Middle frontal gyrus (tissue), 1 donor: ENCODE measurements around the gene TOR4A.
A peak's percentile ranks its signal among the peaks of the same experiment; 100 is the strongest.
"Not testable (repeated sequence)": the region's sequence is repeated elsewhere in the genome, so short reads cannot be mapped to it uniquely, and the experiment has no call there.

Source experiments
- DNase-seq: peaks from one replicate; pipeline ENCODE4 v3.0.0-alpha.2; 2015; ENCODE audit warnings: low spot score; ENCODE audit errors: extremely low spot score

TOR4A gene

DNA sequence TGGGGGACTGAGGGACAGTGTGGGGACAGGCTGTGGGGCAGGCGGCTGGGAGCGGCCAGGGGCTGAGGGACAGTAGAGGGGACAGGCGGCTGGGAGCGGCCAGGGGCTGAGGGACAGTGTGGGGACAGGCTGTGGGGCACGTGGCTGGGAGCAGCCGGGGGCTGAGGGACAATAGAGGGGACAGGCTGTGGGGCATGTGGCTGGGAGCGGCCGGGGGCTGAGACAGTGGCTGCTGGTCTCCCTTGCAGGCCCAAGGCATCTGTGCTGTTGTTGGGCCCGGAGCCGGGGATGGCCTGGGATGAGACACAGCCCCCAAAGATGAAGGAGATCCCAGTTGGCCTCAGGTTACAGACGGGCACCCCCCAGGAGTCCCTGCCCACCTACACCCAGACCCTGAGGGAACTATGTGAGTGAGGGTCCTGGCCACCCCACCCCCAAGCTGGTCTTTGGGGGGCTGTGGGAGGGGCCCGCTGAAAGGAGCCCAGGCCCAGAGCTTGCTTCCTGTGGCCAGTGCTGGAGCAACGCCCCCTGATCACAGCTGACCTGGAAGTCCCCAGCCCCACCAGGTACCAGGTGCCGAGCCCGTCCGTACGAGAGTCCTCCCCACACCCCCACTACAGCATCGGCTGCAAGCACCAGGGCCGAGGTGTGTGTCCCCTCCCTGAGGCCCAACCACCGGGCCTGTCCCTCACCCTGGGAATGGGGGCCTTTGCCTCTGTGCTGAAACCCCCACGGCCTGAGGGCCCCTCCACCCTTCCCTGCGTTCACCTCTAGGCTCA lies 25.8 kb upstream of the TOR4A start:
- no peak for DNase-seq

DNA sequence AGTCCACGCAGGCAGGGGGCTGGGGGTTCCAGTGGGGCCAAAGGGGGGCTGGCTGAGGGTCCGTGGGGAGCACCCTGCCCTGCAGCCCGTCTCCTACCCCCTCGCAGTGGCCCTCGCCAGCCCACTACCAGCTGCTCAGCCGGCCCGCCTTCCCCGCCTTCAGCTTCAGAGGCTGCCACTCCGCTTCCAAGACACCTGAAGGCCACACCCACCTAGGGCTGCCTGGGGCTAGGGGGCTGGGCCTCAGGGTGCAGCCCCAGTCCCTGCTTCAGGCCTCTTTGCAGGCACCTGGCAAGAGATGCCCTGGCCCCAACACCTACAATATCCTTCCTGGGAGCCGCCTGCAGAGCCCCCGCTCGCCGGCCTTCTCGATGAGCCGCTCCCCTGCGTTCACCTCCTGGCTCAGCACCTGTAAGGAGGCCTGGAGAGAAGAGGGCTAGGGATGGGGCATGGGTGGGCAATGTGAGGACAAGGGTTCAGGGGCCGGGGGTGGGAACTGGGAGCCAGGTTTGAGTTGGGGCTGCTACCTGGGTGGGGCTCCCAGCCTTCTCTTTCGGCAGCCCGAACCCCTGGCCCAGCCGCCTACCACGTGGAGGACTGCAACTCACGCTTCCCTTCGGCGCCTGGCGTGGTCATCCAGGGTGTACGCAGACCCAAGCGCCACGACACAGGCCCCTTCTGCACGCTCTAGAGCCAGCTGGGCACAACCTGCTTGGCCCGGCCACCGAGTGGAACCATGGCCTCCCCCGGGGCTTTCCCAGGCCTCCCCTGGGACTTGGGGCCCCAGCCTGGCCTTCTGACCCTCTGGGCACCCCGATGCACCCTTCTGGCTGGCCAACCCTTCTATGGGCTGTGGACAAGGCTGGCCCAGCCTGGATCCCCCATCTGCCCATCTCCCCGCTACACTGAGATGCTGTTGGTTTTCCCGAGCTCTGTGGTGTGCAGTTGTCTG lies 24.7 kb upstream of the TOR4A start:
- DNase-seq: no peak

DNA sequence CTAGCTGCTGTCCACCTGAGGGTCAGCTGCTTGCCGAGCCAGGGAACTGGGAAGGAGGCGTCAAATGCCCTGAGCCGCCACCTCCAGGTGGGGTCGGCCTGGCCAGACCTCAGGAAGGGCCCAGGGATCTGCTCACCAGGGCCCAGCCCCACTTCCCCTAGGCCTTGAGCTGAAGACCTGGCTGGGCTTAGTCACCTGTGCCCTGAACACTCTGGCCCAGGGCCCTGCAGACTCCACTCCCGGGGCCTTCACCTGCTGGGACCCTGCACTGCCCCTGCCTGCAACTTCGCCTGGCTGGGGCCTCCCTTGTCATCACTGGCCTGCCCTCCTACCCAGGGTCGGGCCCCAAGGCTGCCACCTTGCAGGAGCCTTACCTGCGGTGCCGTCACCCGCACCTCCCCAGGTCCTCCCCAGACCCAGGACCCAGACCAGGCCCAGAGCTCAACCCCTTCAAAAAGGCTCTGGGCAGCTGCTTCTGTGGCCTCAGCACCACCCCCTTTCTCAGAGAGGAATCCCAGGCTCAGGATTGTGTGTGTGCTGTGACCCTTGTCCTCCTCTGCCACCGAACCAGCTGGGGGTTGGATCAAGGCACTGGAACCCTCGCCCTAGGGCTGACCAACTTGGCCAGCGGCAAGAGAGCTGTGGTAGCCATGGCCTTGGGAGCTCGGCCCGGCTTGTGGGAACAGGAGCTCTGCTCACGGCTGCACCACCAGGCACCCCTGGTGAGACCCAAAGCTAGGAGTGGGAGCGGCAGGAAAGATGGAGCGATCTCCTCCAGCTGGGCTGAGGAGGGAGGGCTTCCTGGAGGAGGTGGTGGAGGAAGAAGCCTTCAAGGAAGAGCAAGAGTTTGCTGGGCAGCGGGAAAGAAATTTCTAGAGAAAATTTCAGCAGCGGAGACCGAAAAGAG lies 23.6 kb upstream of the TOR4A start:
- DNase-seq: no peak

DNA sequence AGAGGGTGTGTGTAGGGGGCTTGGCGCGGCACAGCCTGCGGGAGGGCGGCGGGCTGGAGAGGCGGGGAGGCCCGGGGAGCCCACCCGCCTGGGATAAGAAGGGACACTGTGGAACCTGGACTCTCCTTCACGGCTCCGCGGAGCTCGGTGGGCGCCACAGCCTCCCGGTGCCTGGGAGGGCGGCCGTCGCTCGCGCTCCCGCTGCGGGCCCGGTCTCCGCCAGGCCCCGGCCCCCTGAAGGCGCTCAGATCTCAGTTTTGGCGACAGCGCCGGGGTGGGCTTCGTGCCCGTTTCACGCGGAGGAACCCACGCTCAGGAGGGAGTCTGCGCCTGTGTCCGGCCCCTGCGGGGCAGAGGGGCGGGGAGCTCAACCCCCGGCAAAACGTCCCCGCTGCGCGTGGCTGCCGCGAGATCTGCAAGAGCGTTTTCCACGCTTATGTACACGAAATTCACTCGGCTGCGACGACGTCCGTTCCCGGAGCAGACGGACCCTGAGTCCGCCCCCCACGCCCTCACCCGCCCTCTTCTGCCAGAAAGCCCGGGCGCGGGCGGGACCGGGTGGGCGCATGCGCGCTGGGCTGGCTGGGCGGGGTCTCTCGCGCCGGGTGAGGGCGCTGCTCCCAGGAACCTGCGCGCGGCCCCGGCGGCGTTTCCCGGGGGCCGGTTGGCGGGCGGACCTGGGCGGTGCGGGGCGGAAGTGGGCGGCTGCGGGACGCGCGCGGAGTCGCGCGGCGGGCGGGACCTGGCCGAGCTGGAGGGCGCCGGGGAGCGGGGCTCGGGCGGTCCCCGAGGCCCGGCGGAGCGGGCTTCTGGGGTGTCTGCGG lies 22.7 kb upstream of the TOR4A start, which contains the start of gene NELFB:
NELFB (plus strand) TSS at position 704 of the 824 bp plus-strand sequence.
- peak; percentile 79 for DNase-seq

DNA sequence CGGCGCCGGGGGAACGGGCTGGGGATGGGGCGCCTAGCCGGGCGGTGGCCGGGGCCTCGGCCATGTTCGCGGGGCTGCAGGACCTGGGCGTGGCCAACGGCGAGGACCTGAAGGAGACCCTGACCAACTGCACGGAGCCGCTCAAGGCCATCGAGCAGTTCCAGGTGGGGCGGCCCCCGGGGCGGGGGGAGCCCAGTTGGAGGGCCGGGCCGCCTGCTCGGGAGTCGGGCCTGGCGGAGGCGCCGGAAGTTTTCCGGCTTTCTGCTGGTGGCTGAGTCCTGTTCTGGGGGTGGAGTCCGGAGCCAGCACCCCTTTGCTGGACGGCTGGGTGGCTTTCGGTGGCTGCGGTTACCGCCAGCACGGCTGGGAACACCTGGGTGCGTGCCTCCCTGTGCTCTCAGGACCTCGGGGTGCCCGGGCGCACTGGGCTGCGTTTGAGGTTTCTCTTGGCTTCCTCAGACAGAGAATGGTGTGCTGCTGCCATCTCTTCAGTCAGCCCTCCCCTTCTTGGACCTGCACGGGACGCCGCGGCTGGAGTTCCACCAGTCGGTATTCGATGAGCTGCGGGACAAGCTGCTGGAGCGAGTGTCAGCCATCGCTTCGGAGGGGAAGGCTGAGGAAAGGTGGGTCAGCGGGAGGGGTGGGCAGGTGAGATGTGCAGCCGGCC lies 21.9 kb upstream of the TOR4A start:
- no peak for DNase-seq

DNA sequence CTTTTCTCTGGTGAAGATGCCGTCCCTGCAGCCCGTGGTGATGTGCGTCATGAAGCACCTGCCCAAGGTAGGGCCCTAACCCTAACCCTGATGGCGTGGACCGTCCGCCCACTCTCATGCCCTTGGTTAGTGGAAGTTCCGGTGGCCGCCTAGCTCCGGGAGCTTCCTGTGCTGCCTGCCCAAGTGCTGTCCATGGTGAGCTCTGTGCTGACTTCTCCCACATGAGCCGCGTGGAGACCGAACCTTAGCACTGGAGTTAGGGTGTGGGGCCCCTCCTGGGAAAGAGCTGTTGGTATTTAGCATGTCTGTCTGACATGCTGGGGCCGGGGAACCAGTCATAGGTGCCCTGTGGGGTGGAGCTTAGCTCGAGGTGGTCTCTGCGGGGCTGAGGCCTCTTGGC lies 21.2 kb upstream of the TOR4A start:
- DNase-seq: no peak

DNA sequence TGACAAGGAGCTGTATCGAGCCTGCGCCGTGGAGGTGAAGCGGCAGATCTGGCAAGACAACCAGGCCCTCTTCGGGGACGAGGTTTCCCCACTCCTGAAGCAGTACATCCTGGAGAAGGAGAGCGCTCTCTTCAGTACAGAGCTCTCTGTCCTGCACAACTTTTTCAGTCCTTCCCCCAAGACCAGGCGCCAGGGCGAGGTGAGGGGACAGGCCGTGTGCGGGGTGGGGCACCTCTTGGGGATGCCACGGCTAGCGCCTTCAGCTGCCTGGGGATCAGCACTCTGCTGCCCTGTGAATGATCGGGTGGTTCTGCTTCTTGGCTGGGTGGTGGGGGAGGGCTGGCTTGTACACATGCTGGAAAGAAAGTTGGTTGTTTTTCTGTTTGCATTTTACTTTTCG lies 20.7 kb upstream of the TOR4A start:
- DNase-seq: no peak

DNA sequence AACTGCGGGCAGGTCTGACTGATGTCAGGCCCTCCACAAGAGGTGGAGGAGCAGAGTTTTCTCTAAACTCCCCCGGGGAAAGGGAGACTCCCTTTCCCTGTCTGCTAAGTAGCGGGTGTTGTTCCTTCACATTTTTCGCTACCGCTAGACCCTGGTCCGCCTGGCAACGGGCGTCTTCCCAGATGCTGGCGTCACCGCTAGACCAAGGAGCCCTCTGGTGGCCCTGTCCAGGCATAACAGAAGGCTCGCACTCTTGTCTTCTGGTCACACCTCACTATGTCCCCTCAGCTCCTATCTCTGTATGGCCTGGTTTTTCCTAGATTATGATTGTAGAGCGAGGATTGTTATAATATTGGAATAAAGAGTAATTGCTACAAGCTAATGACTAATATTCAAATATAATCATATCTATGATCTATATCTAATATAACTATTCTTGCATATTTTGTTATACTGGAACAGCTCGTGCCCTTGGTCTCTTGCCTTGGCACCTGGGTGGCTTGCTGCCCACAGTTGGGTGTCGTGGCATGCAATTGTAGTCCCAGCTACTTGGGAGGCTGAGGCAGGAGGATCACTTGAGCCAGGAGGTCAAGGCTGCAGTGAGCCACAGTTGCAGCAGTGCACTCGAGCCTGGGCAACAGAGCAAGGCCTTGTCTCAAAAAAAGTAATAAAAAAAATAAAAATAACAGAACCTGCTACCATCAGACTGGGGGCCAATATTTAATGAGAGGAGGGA lies 15.2 kb upstream of the TOR4A start:
- DNase-seq: not testable (repeated sequence)

DNA sequence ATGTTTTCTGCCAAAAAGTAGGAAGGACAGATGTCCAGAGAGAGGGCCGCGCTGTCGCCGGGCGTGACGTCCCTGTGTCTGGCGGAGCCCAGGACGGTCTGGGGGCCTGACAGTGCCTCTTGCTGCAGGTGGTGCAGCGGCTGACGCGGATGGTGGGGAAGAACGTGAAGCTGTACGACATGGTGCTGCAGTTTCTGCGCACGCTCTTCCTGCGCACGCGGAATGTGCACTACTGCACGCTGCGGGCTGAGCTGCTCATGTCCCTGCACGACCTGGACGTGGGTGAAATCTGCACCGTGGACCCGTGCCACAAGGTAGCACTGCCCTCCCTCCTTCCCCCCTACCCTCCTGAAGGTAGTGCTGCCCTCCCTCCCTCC lies 14.6 kb upstream of the TOR4A start:
- no peak for DNase-seq

DNA sequence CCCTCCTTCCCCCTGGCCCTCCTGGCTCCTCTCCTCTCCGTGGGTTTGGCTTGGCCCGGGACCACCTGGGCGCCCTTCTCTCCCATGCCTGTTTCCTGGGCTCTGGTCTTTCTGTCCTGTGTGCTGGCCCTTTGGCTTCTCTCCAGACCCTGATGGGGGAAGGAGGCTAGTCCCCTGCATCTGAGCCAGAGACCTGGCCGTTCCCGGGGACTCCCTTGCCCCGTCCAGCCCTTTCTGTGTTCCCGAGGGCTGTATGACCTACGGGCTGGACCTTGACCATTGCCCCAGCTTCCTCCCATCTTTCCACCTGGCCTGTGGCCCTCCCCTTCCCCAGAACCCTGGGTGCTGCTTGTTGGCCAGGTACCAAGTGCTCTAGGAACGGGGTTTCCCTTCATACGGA lies 14.0 kb upstream of the TOR4A start:
- no peak for DNase-seq

DNA sequence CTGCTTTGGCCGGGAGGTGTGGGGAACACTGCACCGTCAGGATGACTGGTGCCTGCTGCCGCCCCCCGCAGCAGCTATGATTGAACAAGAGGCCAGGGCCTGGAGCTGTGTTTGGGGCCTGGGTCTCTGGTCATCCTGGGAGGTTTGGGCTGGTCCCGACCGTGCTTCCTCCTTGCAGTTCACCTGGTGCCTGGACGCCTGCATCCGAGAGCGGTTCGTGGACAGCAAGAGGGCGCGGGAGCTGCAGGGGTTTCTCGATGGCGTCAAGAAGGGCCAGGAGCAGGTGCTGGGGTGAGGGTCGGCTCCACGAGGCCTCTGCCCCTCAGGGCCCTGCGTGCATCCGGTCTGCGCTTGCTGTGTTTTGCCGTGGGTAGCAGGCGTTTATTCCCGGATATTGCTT lies 13.5 kb upstream of the TOR4A start:
- DNase-seq: no peak

DNA sequence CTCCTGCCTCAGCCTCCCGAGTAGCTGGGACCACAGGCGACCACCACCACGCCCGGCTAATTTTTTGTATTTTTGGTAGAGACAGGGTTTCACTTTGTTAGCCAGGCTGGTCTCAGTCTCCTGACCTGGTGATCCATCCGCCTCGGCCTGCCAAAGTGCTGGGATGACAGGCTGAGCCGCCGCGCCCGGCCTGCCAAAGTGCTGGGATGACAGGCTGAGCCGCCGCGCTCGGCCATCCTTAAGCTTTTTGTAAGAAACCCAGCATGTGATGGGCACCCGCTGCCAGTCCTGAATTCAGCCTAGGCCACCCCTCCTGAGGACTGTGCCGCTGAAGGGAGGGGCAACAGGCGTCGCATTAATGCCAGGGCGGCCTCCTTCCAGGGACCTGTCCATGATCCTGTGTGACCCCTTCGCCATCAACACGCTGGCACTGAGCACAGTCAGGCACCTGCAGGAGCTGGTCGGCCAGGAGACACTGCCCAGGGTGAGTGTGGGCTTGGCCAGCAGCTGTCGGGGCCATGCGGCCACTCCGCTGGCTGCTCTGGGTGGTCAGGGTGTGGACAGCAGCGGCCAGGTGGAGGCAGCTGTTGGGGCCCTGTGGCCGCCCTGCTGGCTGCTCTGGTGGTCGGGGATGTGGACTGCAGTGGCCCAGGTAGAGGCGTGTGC lies 11.9 kb upstream of the TOR4A start:
- DNase-seq: no peak

DNA sequence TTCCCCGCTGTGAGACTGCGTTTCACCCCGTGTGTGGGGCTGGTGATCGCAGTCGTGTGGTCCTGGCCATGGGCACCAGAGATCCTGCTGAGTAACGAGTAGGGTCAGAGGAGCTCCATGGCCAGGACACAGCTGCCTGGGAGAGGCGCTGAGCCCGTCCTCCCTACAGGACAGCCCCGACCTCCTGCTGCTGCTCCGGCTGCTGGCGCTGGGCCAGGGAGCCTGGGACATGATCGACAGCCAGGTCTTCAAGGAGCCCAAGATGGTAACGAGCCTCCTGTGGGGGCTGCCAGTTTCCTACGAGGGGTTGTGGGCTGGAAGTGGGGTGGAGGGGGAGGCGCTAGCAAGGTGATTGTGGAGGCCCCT lies 11.4 kb upstream of the TOR4A start:
- no peak for DNase-seq

DNA sequence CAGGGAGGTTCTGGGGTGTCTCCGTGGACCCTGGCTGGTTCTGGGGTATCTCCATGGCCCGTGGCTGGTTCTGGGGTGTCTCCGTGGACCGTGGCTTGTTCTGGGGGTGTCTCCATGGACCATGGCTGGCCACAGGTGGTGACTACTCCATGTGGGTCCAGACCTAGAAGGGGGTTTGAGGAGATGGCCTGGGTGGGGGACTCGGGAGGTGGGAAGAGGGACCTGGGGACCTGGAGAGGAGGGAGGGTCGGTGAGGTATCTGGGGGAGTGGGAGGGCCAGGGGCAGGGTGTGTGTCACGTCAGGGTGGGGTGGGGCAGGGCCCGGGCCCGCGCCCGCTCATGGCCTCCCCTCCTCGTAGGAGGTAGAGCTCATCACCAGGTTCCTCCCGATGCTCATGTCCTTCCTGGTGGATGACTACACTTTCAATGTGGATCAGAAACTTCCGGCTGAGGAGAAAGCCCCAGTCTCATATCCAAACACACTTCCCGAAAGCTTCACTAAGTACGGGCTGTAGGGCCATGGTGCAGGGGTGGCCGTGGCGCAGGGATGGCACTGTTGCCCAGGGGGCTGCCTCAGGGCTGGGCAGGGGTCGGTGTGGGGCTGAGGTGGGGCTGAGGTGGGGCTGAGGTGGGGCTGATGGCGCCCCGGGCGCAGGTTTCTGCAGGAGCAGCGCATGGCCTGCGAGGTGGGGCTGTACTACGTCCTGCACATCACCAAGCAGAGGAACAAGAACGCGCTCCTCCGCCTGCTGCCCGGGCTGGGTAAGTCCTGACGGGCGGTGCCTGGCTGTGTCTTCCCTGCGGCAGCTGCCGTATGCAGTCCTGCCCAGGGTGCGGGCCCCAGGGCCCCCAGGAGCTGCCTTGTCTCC lies 10.7 kb upstream of the TOR4A start:
- DNase-seq: no peak

DNA sequence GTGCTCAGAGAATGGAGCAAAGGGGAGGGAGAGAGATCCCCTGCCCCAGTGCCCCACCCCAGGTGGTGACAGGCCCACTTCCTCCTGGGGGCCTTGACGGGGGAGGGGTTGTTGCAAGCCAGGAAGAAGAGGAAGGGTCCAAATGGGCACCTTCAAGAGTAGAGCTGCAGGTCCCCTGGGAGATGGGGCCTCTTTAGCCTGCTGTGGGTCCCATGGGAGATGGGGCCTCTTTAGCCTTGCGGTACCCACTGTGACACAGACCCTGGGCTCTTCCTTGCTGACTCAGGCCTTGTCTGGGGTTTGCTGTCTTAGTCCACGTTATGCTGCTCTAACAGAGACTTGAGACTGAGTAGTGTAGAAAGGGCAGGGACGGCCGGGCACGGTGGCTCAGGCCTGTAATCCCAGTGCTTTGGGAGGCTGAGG lies 9.6 kb upstream of the TOR4A start:
- no peak for DNase-seq

DNA sequence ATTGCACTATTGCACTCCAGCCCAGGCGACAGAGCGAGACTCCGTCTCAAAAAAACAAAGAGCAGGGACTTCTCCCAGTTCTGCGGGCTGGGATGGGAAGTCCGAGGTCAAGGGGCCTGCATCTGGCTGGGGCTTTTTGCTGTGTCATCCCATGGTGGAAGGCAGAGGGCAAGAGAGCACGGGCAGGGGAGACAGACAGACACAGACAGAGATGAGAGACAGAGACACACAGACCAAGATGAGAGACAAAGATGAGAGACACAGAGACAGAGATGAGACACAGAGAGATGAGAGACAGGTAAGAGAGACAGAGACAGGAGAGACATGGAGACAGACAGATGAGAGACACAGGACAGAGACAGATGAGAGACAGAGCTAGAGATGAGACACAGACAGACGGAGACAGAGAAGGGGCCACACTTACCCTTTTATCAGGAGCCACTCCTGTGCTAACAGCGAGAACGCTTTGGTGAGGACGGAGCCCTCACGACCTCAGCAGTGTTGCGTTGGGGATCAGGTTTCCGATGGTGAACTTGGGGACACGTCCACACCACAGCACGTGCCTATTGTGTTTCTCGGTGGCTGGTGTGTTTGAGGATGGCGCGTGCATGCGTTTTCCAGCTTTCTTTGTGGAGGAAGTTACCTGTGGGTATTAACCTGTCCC lies 8.9 kb upstream of the TOR4A start:
- DNase-seq: no peak

DNA sequence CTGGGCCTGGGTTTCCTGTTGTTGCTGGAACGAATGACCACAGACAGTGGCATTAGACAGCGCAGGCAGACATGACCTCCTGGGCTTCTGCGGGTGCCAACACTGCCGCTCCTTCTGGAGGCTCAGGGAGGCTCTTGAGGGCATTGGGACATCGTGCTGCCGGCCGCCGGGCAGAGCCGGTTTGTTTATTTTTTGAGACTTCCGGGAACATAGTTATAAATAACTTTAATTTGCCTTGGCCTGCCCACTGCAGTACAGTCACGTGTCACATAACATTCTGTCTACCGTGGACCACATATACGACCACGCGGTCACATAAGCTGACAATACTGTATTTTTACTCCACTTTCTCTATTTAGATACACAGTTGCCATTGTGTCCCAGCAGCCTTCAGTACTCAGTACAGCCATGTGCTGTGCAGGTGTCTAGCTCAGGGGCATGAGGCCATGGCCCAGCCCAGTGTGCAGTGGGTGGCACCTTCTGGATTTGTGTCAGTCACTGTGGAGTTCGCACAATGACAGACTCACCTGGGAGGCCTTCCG lies 8.2 kb upstream of the TOR4A start:
- DNase-seq: no peak
